ENCODE measurements around the gene ZNF174.

DNA sequence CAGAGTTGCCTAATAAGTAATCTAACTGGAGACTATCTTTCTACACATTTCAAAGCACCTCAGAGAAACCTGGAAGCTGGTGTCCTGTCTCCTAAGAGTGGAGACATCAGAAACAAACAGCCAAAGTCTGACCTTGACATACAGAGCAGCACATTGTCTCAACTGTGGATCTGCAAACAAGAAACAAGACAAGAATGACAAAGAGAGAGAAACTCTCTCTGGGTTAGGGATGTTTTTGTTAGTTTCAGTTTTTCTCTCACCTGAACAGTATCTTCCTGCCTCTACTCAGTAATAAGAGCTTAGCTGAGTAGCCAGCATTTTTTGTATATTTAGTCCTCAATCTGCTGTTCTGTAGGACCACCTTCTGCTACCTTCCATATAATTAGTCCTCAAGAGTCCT lies 33.4 kb downstream of the ZNF174 start:
- TF ChIP-seq, protein P1, sequence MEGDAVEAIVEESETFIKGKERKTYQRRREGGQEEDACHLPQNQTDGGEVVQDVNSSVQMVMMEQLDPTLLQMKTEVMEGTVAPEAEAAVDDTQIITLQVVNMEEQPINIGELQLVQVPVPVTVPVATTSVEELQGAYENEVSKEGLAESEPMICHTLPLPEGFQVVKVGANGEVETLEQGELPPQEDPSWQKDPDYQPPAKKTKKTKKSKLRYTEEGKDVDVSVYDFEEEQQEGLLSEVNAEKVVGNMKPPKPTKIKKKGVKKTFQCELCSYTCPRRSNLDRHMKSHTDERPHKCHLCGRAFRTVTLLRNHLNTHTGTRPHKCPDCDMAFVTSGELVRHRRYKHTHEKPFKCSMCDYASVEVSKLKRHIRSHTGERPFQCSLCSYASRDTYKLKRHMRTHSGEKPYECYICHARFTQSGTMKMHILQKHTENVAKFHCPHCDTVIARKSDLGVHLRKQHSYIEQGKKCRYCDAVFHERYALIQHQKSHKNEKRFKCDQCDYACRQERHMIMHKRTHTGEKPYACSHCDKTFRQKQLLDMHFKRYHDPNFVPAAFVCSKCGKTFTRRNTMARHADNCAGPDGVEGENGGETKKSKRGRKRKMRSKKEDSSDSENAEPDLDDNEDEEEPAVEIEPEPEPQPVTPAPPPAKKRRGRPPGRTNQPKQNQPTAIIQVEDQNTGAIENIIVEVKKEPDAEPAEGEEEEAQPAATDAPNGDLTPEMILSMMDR (IDR thresholded peaks at IDR 0.05): no peak
- TF ChIP-seq POLR2A (IDR thresholded peaks at IDR 0.05): no peak
